ENCODE measurements around the gene UGGT2. TPM values are rescaled to one million over a fixed set of nuclear protein-coding genes. Genes with fewer than 3 reads are reported as not detected.

UGGT2 gene
- total RNA-seq, 1 donor from 2014 or later = 40.3 TPM

- Mint-ChIP-seq H3K27ac (ENCODE audit: unreplicated experiment) (no peak overlapping the region), H3K4me1 (ENCODE audit: low read depth) (no peaks in the 10 kb centered on the region)
These were observed 182.8 kb downstream of the UGGT2 start for GRCh38 chr13:95870421-95870820.

GRCh38 chr13:95865080-95865615, 188.1 kb downstream of the UGGT2 start:
- no peak overlapping the region for H3K27ac Mint-ChIP-seq (ENCODE audit: unreplicated experiment)

More at GRCh38 chr13:95870421-95870820, 182.8 kb downstream of the UGGT2 start:
- Mint-ChIP-seq H3K4me3 (ENCODE audit: unreplicated experiment) (no peak overlapping the region), H3K9me3 (ENCODE audit: low read depth) (no peaks in the 10 kb centered on the region), H3K27me3 (ENCODE audit: low read depth) (no peaks in the 10 kb centered on the region), H3K36me3 (ENCODE audit: low read depth) (peaks cover 22% of the 10 kb centered on the region)
- DNase-seq (ENCODE audit: low spot score) = no peak
- TF ChIP-seq CTCF (IDR thresholded peaks at IDR 0.05) = no peak

GRCh38 chr13:95862408-95862807, 190.8 kb downstream of the UGGT2 start:
- no peaks in the 10 kb centered on the region for H3K27me3 Mint-ChIP-seq (ENCODE audit: low read depth)
- no peak overlapping the region for H3K4me3 Mint-ChIP-seq (ENCODE audit: unreplicated experiment)
- no peak for TF ChIP-seq CTCF (IDR thresholded peaks at IDR 0.05)
- H3K27ac Mint-ChIP-seq (ENCODE audit: unreplicated experiment) = no peak overlapping the region
- H3K9me3 Mint-ChIP-seq (ENCODE audit: low read depth) = no peaks in the 10 kb centered on the region
- no peak for DNase-seq (ENCODE audit: low spot score)
- peaks cover 4% of the 10 kb centered on the region for H3K4me1 Mint-ChIP-seq (ENCODE audit: low read depth)
- peaks cover 15% of the 10 kb centered on the region for H3K36me3 Mint-ChIP-seq (ENCODE audit: low read depth)

More at GRCh38 chr13:95865080-95865615, 188.1 kb downstream of the UGGT2 start:
- peaks cover 24% of the 10 kb centered on the region for H3K36me3 Mint-ChIP-seq (ENCODE audit: low read depth)
- no peak for DNase-seq (ENCODE audit: low spot score)
- H3K27me3 Mint-ChIP-seq (ENCODE audit: low read depth) = no peaks in the 10 kb centered on the region
- H3K4me3 Mint-ChIP-seq (ENCODE audit: unreplicated experiment) = no peak overlapping the region
- H3K9me3 Mint-ChIP-seq (ENCODE audit: low read depth) = no peaks in the 10 kb centered on the region
- no peaks in the 10 kb centered on the region for H3K4me1 Mint-ChIP-seq (ENCODE audit: low read depth)
- no peak for TF ChIP-seq CTCF (IDR thresholded peaks at IDR 0.05)

GRCh38 chr13:95861296-95861695, 191.9 kb downstream of the UGGT2 start:
- no peaks in the 10 kb centered on the region for H3K9me3 Mint-ChIP-seq (ENCODE audit: low read depth)
- no peak overlapping the region for H3K27ac Mint-ChIP-seq (ENCODE audit: unreplicated experiment)

More at GRCh38 chr13:95861296-95861695, 191.9 kb downstream of the UGGT2 start:
- peaks cover 4% of the 10 kb centered on the region for H3K4me1 Mint-ChIP-seq (ENCODE audit: low read depth)
- TF ChIP-seq CTCF (IDR thresholded peaks at IDR 0.05) = no peak
- H3K36me3 Mint-ChIP-seq (ENCODE audit: low read depth) = peaks cover 15% of the 10 kb centered on the region
- no peak for DNase-seq (ENCODE audit: low spot score)
- no peaks in the 10 kb centered on the region for H3K27me3 Mint-ChIP-seq (ENCODE audit: low read depth)
- no peak overlapping the region for H3K4me3 Mint-ChIP-seq (ENCODE audit: unreplicated experiment)

All from chondrocyte (in vitro differentiated cells).